ENCODE measurements around the gene EQTN.

GRCh38 chr9:27331393-27331792 is 34.4 kb upstream of the EQTN start:
- TF ChIP-seq GATA2 (IDR thresholded peaks at IDR 0.05; ENCODE audit: low read depth, low read length) (no peak), GATA3 (IDR thresholded peaks at IDR 0.05; ENCODE audit: low read depth, low read length) (no peak)
